GM18870 (cell line): Measurements from ENCODE around the gene FAM120AOS.

Experiments used
- ATAC-seq: cut with Tn5 transposase; IDR thresholded peaks from one replicate; pipeline ENCODE4 v1.9.1; 2021; ENCODE audit warnings: moderate library complexity; ENCODE audit not compliant: unreplicated experiment

The FAM120AOS gene

GRCh38 chr9:93467462-93467861 is 14.1 kb upstream of the FAM120AOS start:
- ATAC-seq: no peak

GRCh38 chr9:93467062-93467416 is 13.7 kb upstream of the FAM120AOS start:
- ATAC-seq: no peak

GRCh38 chr9:93466416-93467061 is 13.2 kb upstream of the FAM120AOS start:
- ATAC-seq: no peak

GRCh38 chr9:93465855-93466254 is 12.5 kb upstream of the FAM120AOS start:
- ATAC-seq: no peak

GRCh38 chr9:93464876-93465275 is 11.5 kb upstream of the FAM120AOS start:
- ATAC-seq: no peak

- no peak for ATAC-seq
Observed at GRCh38 chr9:93464395-93464794, 11.0 kb upstream of the FAM120AOS start.

- ATAC-seq: no peak
Observed at GRCh38 chr9:93463638-93464248, 10.4 kb upstream of the FAM120AOS start.

- no peak for ATAC-seq
Observed at GRCh38 chr9:93461821-93462220, 8.4 kb upstream of the FAM120AOS start.

- ATAC-seq: no peak
Observed at GRCh38 chr9:93461414-93461743, 8.0 kb upstream of the FAM120AOS start.

- no peak for ATAC-seq
Observed at GRCh38 chr9:93460689-93461413, 7.5 kb upstream of the FAM120AOS start.

- ATAC-seq: no peak
Observed at GRCh38 chr9:93459432-93459847, 6.1 kb upstream of the FAM120AOS start.

GRCh38 chr9:93458712-93459111 is 5.3 kb upstream of the FAM120AOS start:
- no peak for ATAC-seq

GRCh38 chr9:93457006-93457405 is 3.6 kb upstream of the FAM120AOS start:
- no peak for ATAC-seq

GRCh38 chr9:93456504-93456903 is 3.1 kb upstream of the FAM120AOS start:
- ATAC-seq: no peak

- no peak for ATAC-seq
Observed at GRCh38 chr9:93456022-93456421, 2.6 kb upstream of the FAM120AOS start.

- no peak for ATAC-seq
Observed at GRCh38 chr9:93452710-93453046, 703 bp downstream of the FAM120AOS start.

GRCh38 chr9:93451849-93452709 is 1.3 kb downstream of the FAM120AOS start:
- no peak for ATAC-seq

- no peak for ATAC-seq
Observed at GRCh38 chr9:93450945-93451815, 2.2 kb downstream of the FAM120AOS start, which contains the start of gene FAM120A. Gene FAM120A (plus strand): TSS chr9:93451685. CDS start chr9:93451916, 231 bp downstream.

GRCh38 chr9:93447655-93448054 is 5.7 kb downstream of the FAM120AOS start:
- ATAC-seq: no peak

GRCh38 chr9:93446073-93446472 is 7.3 kb downstream of the FAM120AOS start:
- no peak for ATAC-seq
